ENCODE data around the gene CCNQ. TPM values are rescaled to one million over a fixed set of nuclear protein-coding genes. Genes with fewer than 3 reads are reported as not detected.

CCNQ gene
- total RNA-seq, 2 donors from 2014 or later, result 33.8 to 55.9 TPM

DNA sequence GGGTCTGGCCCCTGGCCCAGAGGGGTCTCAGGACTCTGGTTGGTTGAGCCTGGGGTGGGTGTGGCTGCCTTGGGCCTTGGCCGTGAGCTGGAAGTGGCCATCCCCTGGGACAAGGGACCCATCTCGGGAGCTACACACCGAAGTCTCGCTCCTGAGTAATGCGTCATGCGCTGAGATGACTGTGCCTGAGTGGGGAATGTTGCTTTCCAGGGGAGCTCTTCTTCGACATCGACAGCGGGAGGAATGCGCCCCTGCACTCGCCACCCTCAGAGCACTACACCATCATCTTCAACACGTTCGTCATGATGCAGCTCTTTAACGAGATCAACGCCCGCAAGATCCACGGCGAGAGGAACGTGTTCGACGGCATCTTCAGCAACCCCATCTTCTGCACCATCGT lies 38.5 kb downstream of the CCNQ start:
- 91% methylated on average over 19 of the region's 22 CpGs for whole genome bisulfite sequencing
- H3K4me3 ChIP-seq, result no peak overlapping the region
- no peaks in the 10 kb centered on the region for H3K9me3 ChIP-seq
- H3K27me3 ChIP-seq (replicated peaks; ENCODE audit: insufficient read depth), result no peaks in the 10 kb centered on the region
- no peaks in the 10 kb centered on the region for H3K4me1 ChIP-seq (replicated peaks)
- TF ChIP-seq, protein P1, sequence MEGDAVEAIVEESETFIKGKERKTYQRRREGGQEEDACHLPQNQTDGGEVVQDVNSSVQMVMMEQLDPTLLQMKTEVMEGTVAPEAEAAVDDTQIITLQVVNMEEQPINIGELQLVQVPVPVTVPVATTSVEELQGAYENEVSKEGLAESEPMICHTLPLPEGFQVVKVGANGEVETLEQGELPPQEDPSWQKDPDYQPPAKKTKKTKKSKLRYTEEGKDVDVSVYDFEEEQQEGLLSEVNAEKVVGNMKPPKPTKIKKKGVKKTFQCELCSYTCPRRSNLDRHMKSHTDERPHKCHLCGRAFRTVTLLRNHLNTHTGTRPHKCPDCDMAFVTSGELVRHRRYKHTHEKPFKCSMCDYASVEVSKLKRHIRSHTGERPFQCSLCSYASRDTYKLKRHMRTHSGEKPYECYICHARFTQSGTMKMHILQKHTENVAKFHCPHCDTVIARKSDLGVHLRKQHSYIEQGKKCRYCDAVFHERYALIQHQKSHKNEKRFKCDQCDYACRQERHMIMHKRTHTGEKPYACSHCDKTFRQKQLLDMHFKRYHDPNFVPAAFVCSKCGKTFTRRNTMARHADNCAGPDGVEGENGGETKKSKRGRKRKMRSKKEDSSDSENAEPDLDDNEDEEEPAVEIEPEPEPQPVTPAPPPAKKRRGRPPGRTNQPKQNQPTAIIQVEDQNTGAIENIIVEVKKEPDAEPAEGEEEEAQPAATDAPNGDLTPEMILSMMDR (IDR thresholded peaks at IDR 0.05), result no peak
- TF ChIP-seq POLR2A (IDR thresholded peaks at IDR 0.05), result no peak
- no peak for TF ChIP-seq POLR2AphosphoS5 (IDR thresholded peaks at IDR 0.05)
- intact Hi-C loops (cut with DNase I), result no loop called here
- no peaks in the 10 kb centered on the region for H3K36me3 ChIP-seq
- no peak for DNase-seq (ENCODE audit: low spot score)
- no peak overlapping the region for H3K27ac ChIP-seq

DNA sequence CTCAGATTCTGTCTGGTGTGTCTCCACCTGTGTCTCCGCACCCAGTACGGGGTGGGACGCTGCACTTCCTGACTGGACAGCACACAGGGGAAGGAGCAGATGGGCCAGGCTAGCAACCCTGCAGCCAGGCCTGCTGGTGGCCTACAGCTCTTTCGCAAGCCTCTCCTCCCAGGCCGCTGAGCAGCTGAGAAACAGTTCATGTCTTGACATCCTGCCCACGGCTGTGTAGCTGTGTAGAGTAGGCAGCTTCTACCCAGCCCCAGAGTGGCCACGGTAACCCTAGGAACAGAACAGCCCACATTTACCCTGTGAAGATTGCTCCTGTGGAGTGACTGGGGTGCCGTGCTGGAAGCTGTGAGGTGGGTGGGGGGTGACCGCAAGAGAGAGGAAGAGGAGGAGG lies 38.9 kb downstream of the CCNQ start:
- Histone ChIP-seq H3K4me3 (no peak overlapping the region), H3K27me3 (replicated peaks; ENCODE audit: insufficient read depth) (no peaks in the 10 kb centered on the region), H3K9me3 (no peaks in the 10 kb centered on the region), H3K4me1 (replicated peaks) (no peaks in the 10 kb centered on the region), H3K27ac (no peak overlapping the region), H3K36me3 (no peaks in the 10 kb centered on the region)
- intact Hi-C loops (cut with DNase I), result loop anchor here (10.0 kb wide), 1 partner anchor 145 kb away; no protein-coding TSS in a partner anchor
- TF ChIP-seq POLR2A (IDR thresholded peaks at IDR 0.05), result no peak
- TF ChIP-seq POLR2AphosphoS5 (IDR thresholded peaks at IDR 0.05), result no peak
- TF ChIP-seq, protein P1 (IDR thresholded peaks at IDR 0.05), result no peak
- DNase-seq (ENCODE audit: low spot score), result no peak
- 71% methylated on average over 5 of the region's 9 CpGs for WGBS

DNA sequence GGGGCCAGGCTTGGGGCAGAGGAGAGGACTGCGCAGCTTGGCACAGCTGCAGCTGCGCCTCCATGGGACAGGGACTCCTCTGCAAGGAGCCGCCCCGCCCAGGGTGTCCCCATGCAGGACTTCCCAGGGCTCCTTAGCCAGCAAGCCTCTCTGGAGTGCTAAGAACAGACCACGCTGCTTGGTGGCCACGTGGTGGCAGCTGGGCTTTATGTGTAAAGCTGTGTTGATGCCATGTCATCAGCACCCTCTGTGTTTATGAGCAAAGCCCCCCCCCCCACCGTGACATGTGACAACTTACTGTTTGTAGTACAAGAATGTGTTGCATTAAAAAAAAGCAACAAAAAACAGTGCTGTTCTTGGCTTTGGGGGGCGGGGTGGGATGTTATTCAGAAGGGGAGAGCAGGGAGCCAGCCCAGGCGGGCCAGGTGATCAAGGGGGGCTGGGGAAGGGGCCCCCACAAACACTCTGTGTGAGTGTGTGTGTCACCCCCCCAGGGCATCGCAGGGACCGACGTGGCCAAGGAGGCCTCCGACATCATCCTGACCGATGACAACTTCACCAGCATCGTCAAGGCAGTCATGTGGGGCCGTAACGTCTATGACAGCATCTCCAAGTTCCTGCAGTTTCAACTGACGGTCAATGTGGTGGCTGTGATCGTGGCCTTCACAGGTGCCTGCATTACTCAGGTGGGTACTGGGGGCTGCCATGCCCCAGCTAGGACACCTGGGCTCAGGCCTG lies 41.2 kb downstream of the CCNQ start:
- intact Hi-C loops (cut with DNase I), result loop anchor here (10.0 kb wide), 1 partner anchor 147 kb away; no protein-coding TSS in a partner anchor
- Histone ChIP-seq H3K9me3 (no peaks in the 10 kb centered on the region), H3K4me1 (replicated peaks) (no peaks in the 10 kb centered on the region), H3K4me3 (no peak overlapping the region), H3K36me3 (no peaks in the 10 kb centered on the region), H3K27ac (no peak overlapping the region), H3K27me3 (replicated peaks; ENCODE audit: insufficient read depth) (no peaks in the 10 kb centered on the region)
- WGBS, result 77% methylated on average over 13 of the region's 19 CpGs
- DNase-seq (ENCODE audit: low spot score), result no peak
- no peak for TF ChIP-seq POLR2A (IDR thresholded peaks at IDR 0.05)
- no peak for TF ChIP-seq POLR2AphosphoS5 (IDR thresholded peaks at IDR 0.05)
- TF ChIP-seq, protein P1 (IDR thresholded peaks at IDR 0.05), result no peak

DNA sequence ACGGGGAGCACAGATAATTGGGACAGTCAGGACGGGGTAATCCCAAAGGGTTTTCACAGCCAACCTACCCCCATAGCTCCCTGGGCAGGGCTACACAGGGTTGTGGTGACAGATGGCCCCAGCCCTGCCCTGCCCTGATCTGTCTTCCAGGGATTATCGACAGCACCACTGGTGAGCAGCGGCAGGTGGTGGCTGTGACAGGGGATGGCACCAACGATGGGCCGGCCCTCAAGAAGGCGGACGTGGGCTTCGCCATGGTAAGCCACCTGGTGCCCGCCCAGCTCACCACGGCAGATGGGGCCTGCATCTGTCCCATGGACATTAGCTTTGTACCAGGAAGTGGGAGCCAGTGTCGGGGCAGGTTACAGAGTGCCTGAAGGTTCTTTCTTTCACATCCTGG lies 42.2 kb downstream of the CCNQ start:
- DNase-seq (ENCODE audit: low spot score), result no peak
- H3K27ac ChIP-seq, result no peak overlapping the region
- no peak overlapping the region for H3K4me3 ChIP-seq
- H3K4me1 ChIP-seq (replicated peaks), result no peaks in the 10 kb centered on the region
- no peak for TF ChIP-seq POLR2AphosphoS5 (IDR thresholded peaks at IDR 0.05)
- TF ChIP-seq, protein P1 (IDR thresholded peaks at IDR 0.05), result no peak
- TF ChIP-seq POLR2A (IDR thresholded peaks at IDR 0.05), result no peak
- intact Hi-C loops (cut with DNase I), result loop anchor here (10.0 kb wide), 1 partner anchor 148 kb away; no protein-coding TSS in a partner anchor
- no peaks in the 10 kb centered on the region for H3K27me3 ChIP-seq (replicated peaks; ENCODE audit: insufficient read depth)
- whole genome bisulfite sequencing, result 100% methylated on average over 1 of the region's 12 CpGs
- H3K9me3 ChIP-seq, result no peaks in the 10 kb centered on the region
- H3K36me3 ChIP-seq, result no peaks in the 10 kb centered on the region
